ENCODE results near the gene TENM3. TPM values are rescaled to one million over a fixed set of nuclear protein-coding genes. Genes with fewer than 3 reads are reported as not detected.

TENM3 gene
- total RNA-seq, 2 experiments from 2014 or later, result not detected

- no peaks in the 10 kb centered on the region for H3K4me1 Mint-ChIP-seq
- ATAC-seq (ENCODE audit: low read depth) (no peak), DNase-seq (no peak)
- POLR2A ChIA-PET, result no interaction called here
- H3K27me3 Mint-ChIP-seq, result peaks cover 3% of the 10 kb centered on the region
- no peaks in the 10 kb centered on the region for H3K36me3 Mint-ChIP-seq
- H3K27ac Mint-ChIP-seq, result no peak overlapping the region
- no peaks in the 10 kb centered on the region for H3K9me3 Mint-ChIP-seq
- H3K4me3 Mint-ChIP-seq, result no peak overlapping the region
Measured at GRCh38 chr4:182478475-182478874, 235.3 kb downstream of the TENM3 start.

GRCh38 chr4:182483685-182484084 is 240.5 kb downstream of the TENM3 start:
- DNase-seq, result no peak
- Mint-ChIP-seq H3K36me3 (no peaks in the 10 kb centered on the region), H3K4me3 (no peak overlapping the region), H3K27me3 (no peaks in the 10 kb centered on the region), H3K9me3 (no peaks in the 10 kb centered on the region), H3K4me1 (no peaks in the 10 kb centered on the region), H3K27ac (no peak overlapping the region)
- no peak for ATAC-seq (ENCODE audit: low read depth)
- POLR2A ChIA-PET, result no interaction called here

GRCh38 chr4:182486881-182487280 is 243.7 kb downstream of the TENM3 start:
- DNase-seq, result no peak

GRCh38 chr4:182488896-182489295 is 245.7 kb downstream of the TENM3 start:
- Mint-ChIP-seq H3K36me3 (no peaks in the 10 kb centered on the region), H3K27ac (no peak overlapping the region), H3K4me1 (peaks cover 2% of the 10 kb centered on the region), H3K27me3 (peaks cover 13% of the 10 kb centered on the region), H3K9me3 (no peaks in the 10 kb centered on the region), H3K4me3 (no peak overlapping the region)
- POLR2A ChIA-PET, result no interaction called here
- ATAC-seq (ENCODE audit: low read depth), result no peak
- no peak for DNase-seq

More at GRCh38 chr4:182486881-182487280, 243.7 kb downstream of the TENM3 start:
- Mint-ChIP-seq H3K4me1 (no peaks in the 10 kb centered on the region), H3K27me3 (peaks cover 13% of the 10 kb centered on the region), H3K4me3 (no peak overlapping the region), H3K36me3 (no peaks in the 10 kb centered on the region), H3K9me3 (no peaks in the 10 kb centered on the region), H3K27ac (no peak overlapping the region)
- no peak for ATAC-seq (ENCODE audit: low read depth)
- POLR2A ChIA-PET, result no interaction called here

- ATAC-seq (ENCODE audit: low read depth) (no peak), DNase-seq (no peak)
- no peaks in the 10 kb centered on the region for H3K36me3 Mint-ChIP-seq
- POLR2A ChIA-PET, result no interaction called here
- no peaks in the 10 kb centered on the region for H3K9me3 Mint-ChIP-seq
- no peak overlapping the region for H3K4me3 Mint-ChIP-seq
- no peak overlapping the region for H3K27ac Mint-ChIP-seq
- H3K4me1 Mint-ChIP-seq, result peaks cover 2% of the 10 kb centered on the region
- H3K27me3 Mint-ChIP-seq, result peaks cover 13% of the 10 kb centered on the region
Measured at GRCh38 chr4:182489607-182490006, 246.4 kb downstream of the TENM3 start.

GRCh38 chr4:182491719-182492118 is 248.5 kb downstream of the TENM3 start:
- peaks cover 2% of the 10 kb centered on the region for H3K4me1 Mint-ChIP-seq
- ATAC-seq (ENCODE audit: low read depth), result no peak

GRCh38 chr4:182492423-182492822 is 249.2 kb downstream of the TENM3 start:
- H3K4me3 Mint-ChIP-seq, result no peak overlapping the region
- peaks cover 2% of the 10 kb centered on the region for H3K4me1 Mint-ChIP-seq

More at GRCh38 chr4:182491719-182492118, 248.5 kb downstream of the TENM3 start:
- Mint-ChIP-seq H3K27ac (no peak overlapping the region), H3K9me3 (no peaks in the 10 kb centered on the region), H3K36me3 (no peaks in the 10 kb centered on the region), H3K4me3 (no peak overlapping the region), H3K27me3 (peaks cover 13% of the 10 kb centered on the region)
- no peak for DNase-seq
- POLR2A ChIA-PET, result no interaction called here

GRCh38 chr4:182493377-182493776 is 250.2 kb downstream of the TENM3 start:
- H3K27ac Mint-ChIP-seq, result no peak overlapping the region
- H3K36me3 Mint-ChIP-seq, result no peaks in the 10 kb centered on the region
- no peak for ATAC-seq (ENCODE audit: low read depth)
- POLR2A ChIA-PET, result no interaction called here
- H3K4me1 Mint-ChIP-seq, result peaks cover 2% of the 10 kb centered on the region
- no peak overlapping the region for H3K4me3 Mint-ChIP-seq
- peaks cover 13% of the 10 kb centered on the region for H3K27me3 Mint-ChIP-seq
- no peak for DNase-seq
- no peaks in the 10 kb centered on the region for H3K9me3 Mint-ChIP-seq

More at GRCh38 chr4:182492423-182492822, 249.2 kb downstream of the TENM3 start:
- no peak overlapping the region for H3K27ac Mint-ChIP-seq
- H3K27me3 Mint-ChIP-seq, result peaks cover 13% of the 10 kb centered on the region
- DNase-seq, result no peak
- H3K9me3 Mint-ChIP-seq, result no peaks in the 10 kb centered on the region
- POLR2A ChIA-PET, result no interaction called here
- no peaks in the 10 kb centered on the region for H3K36me3 Mint-ChIP-seq
- ATAC-seq (ENCODE audit: low read depth), result no peak

- ATAC-seq (ENCODE audit: low read depth), result no peak
- no peaks in the 10 kb centered on the region for H3K36me3 Mint-ChIP-seq
- H3K4me3 Mint-ChIP-seq, result no peak overlapping the region
- H3K9me3 Mint-ChIP-seq, result no peaks in the 10 kb centered on the region
- no peak for DNase-seq
- POLR2A ChIA-PET, result no interaction called here
- H3K27me3 Mint-ChIP-seq, result peaks cover 13% of the 10 kb centered on the region
- H3K4me1 Mint-ChIP-seq, result peaks cover 2% of the 10 kb centered on the region
- no peak overlapping the region for H3K27ac Mint-ChIP-seq
Measured at GRCh38 chr4:182494103-182494502, 250.9 kb downstream of the TENM3 start.

GRCh38 chr4:182495031-182495430 is 251.8 kb downstream of the TENM3 start:
- DNase-seq (no peak), ATAC-seq (ENCODE audit: low read depth) (no peak)
- peaks cover 2% of the 10 kb centered on the region for H3K4me1 Mint-ChIP-seq
- no peaks in the 10 kb centered on the region for H3K36me3 Mint-ChIP-seq
- no peak overlapping the region for H3K27ac Mint-ChIP-seq
- no peaks in the 10 kb centered on the region for H3K9me3 Mint-ChIP-seq
- peaks cover 9% of the 10 kb centered on the region for H3K27me3 Mint-ChIP-seq
- POLR2A ChIA-PET, result no interaction called here
- H3K4me3 Mint-ChIP-seq, result no peak overlapping the region

GRCh38 chr4:182495645-182496385 is 252.6 kb downstream of the TENM3 start:
- peaks cover 2% of the 10 kb centered on the region for H3K4me1 Mint-ChIP-seq
- DNase-seq (no peak), ATAC-seq (ENCODE audit: low read depth) (no peak)
- no peaks in the 10 kb centered on the region for H3K36me3 Mint-ChIP-seq
- no peak overlapping the region for H3K27ac Mint-ChIP-seq
- H3K27me3 Mint-ChIP-seq, result peaks cover 5% of the 10 kb centered on the region
- POLR2A ChIA-PET, result no interaction called here
- no peak overlapping the region for H3K4me3 Mint-ChIP-seq
- H3K9me3 Mint-ChIP-seq, result no peaks in the 10 kb centered on the region

GRCh38 chr4:182496408-182496807 is 253.2 kb downstream of the TENM3 start:
- Mint-ChIP-seq H3K9me3 (no peaks in the 10 kb centered on the region), H3K36me3 (no peaks in the 10 kb centered on the region), H3K4me1 (peaks cover 2% of the 10 kb centered on the region), H3K27me3 (peaks cover 5% of the 10 kb centered on the region), H3K4me3 (no peak overlapping the region), H3K27ac (no peak overlapping the region)
- DNase-seq, result no peak
- ATAC-seq (ENCODE audit: low read depth), result no peak
- POLR2A ChIA-PET, result no interaction called here

- Mint-ChIP-seq H3K36me3 (no peaks in the 10 kb centered on the region), H3K27me3 (peaks cover 5% of the 10 kb centered on the region), H3K4me3 (no peak overlapping the region), H3K4me1 (no peaks in the 10 kb centered on the region), H3K9me3 (no peaks in the 10 kb centered on the region), H3K27ac (no peak overlapping the region)
- DNase-seq, result no peak
- no peak for ATAC-seq (ENCODE audit: low read depth)
- POLR2A ChIA-PET, result no interaction called here
Measured at GRCh38 chr4:182502064-182502463, 258.9 kb downstream of the TENM3 start.

GRCh38 chr4:182504463-182504862 is 261.3 kb downstream of the TENM3 start:
- ATAC-seq (ENCODE audit: low read depth) (no peak), DNase-seq (no peak)
- Mint-ChIP-seq H3K4me3 (no peak overlapping the region), H3K36me3 (no peaks in the 10 kb centered on the region), H3K9me3 (no peaks in the 10 kb centered on the region), H3K27me3 (peaks cover 5% of the 10 kb centered on the region), H3K4me1 (no peaks in the 10 kb centered on the region), H3K27ac (no peak overlapping the region)
- POLR2A ChIA-PET, result no interaction called here

Data from activated naive CD8-positive, alpha-beta T cell treated with anti-CD3 and anti-CD28 coated beads, Interleukin-2, amount 10 ng/mL, durations not matched to agents 7 days and 5 days (primary cell).